ENCODE results near the gene SNX25. TPM values are rescaled to one million over a fixed set of nuclear protein-coding genes. Genes with fewer than 3 reads are reported as not detected.

Gene SNX25
- total and polyA plus RNA-seq, 10 of the 15 experiments (the other 5 are each of a cell fraction or from before 2014, with no cell fraction given) = 11.2 to 117 (median 62.8) TPM

DNA sequence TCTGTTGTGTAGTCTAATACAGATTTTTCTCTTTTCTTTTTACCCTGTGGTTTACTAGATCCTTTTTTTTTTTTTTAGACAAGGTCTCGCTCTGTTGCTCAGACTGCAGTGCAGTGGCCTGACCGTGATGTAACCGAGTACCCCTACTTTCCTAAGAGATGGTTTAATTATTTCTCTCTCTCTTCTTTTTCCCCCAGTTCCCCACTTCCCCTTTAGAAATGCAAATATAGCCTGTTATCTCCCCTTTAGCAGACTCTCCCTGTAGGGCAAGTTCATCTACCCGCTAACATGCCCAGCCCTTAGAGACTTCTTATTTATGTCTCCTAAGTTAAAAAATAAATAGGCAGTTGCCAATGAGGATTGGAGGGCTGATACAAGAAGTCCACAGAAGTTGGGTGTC is 4.5 kb downstream of the SNX25 start (continued):
- TF ChIP-seq, protein P1, sequence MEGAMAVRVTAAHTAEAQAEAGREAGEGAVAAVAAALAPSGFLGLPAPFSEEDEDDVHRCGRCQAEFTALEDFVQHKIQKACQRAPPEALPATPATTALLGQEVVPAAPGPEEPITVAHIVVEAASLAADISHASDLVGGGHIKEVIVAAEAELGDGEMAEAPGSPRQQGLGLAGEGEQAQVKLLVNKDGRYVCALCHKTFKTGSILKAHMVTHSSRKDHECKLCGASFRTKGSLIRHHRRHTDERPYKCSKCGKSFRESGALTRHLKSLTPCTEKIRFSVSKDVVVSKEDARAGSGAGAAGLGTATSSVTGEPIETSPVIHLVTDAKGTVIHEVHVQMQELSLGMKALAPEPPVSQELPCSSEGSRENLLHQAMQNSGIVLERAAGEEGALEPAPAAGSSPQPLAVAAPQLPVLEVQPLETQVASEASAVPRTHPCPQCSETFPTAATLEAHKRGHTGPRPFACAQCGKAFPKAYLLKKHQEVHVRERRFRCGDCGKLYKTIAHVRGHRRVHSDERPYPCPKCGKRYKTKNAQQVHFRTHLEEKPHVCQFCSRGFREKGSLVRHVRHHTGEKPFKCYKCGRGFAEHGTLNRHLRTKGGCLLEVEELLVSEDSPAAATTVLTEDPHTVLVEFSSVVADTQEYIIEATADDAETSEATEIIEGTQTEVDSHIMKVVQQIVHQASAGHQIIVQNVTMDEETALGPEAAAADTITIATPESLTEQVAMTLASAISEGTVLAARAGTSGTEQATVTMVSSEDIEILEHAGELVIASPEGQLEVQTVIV (IDR thresholded peaks at IDR 0.05; ENCODE audit: borderline replicate concordance, partially characterized antibody) = no peak
- TF ChIP-seq ZNF207 (IDR thresholded peaks at IDR 0.05; ENCODE audit: borderline replicate concordance) = no peak
- TF ChIP-seq KLF5 (IDR thresholded peaks at IDR 0.05; ENCODE audit: partially characterized antibody) = no peak
- TF ChIP-seq, protein P2, sequence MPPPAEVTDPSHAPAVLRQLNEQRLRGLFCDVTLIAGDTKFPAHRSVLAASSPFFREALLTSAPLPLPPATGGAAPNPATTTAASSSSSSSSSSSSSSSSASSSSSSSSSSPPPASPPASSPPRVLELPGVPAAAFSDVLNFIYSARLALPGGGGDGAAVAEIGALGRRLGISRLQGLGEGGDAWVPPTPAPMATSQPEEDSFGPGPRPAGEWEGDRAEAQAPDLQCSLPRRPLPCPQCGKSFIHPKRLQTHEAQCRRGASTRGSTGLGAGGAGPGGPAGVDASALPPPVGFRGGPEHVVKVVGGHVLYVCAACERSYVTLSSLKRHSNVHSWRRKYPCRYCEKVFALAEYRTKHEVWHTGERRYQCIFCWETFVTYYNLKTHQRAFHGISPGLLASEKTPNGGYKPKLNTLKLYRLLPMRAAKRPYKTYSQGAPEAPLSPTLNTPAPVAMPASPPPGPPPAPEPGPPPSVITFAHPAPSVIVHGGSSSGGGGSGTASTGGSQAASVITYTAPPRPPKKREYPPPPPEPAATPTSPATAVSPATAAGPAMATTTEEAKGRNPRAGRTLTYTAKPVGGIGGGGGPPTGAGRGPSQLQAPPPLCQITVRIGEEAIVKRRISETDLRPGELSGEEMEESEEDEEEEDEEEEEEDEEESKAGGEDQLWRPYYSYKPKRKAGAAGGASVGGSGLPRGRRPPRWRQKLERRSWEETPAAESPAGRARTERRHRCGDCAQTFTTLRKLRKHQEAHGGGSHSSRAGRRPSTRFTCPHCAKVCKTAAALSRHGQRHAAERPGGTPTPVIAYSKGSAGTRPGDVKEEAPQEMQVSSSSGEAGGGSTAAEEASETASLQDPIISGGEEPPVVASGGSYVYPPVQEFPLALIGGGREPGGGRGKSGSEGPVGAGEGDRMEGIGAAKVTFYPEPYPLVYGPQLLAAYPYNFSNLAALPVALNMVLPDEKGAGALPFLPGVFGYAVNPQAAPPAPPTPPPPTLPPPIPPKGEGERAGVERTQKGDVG (CRISPR knock-in tag; IDR thresholded peaks at IDR 0.05) = no peak
- no peak for TF ChIP-seq CBX5 (IDR thresholded peaks at IDR 0.05; ENCODE audit: low read depth)
- TF ChIP-seq, protein P3, sequence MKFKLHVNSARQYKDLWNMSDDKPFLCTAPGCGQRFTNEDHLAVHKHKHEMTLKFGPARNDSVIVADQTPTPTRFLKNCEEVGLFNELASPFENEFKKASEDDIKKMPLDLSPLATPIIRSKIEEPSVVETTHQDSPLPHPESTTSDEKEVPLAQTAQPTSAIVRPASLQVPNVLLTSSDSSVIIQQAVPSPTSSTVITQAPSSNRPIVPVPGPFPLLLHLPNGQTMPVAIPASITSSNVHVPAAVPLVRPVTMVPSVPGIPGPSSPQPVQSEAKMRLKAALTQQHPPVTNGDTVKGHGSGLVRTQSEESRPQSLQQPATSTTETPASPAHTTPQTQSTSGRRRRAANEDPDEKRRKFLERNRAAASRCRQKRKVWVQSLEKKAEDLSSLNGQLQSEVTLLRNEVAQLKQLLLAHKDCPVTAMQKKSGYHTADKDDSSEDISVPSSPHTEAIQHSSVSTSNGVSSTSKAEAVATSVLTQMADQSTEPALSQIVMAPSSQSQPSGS (IDR thresholded peaks at IDR 0.05; ENCODE audit: low read length) = peak; percentile 64; the same call in 1 of the 2 replicates
- no peak for TF ChIP-seq ZNF274 (IDR thresholded peaks at IDR 0.05; ENCODE audit: insufficient read depth, insufficient read length)
- TF ChIP-seq TCF12 (IDR thresholded peaks at IDR 0.05; ENCODE audit: low read depth, low read length) = no peak
- no peak for TF ChIP-seq MYC (IDR thresholded peaks at IDR 0.05; ENCODE audit: insufficient read depth, insufficient read length, insufficient replicate concordance, low read length, severe bottlenecking)
- no peak for TF ChIP-seq SMC3 (IDR thresholded peaks at IDR 0.05; ENCODE audit: borderline replicate concordance, low read length)
- TF ChIP-seq TCF3 (IDR thresholded peaks at IDR 0.05; ENCODE audit: borderline replicate concordance, insufficient read depth, low read depth, low read length) = no peak
- TF ChIP-seq EZH2 (IDR thresholded peaks at IDR 0.05; ENCODE audit: borderline replicate concordance, control insufficient read depth, low read depth, low read length) = no peak
- TF ChIP-seq LARP7 (IDR thresholded peaks at IDR 0.05) = no peak
- TF ChIP-seq RAD51 (IDR thresholded peaks at IDR 0.05) = no peak
- no peak for TF ChIP-seq NR2C1 (IDR thresholded peaks at IDR 0.05)
- TF ChIP-seq, protein P4, sequence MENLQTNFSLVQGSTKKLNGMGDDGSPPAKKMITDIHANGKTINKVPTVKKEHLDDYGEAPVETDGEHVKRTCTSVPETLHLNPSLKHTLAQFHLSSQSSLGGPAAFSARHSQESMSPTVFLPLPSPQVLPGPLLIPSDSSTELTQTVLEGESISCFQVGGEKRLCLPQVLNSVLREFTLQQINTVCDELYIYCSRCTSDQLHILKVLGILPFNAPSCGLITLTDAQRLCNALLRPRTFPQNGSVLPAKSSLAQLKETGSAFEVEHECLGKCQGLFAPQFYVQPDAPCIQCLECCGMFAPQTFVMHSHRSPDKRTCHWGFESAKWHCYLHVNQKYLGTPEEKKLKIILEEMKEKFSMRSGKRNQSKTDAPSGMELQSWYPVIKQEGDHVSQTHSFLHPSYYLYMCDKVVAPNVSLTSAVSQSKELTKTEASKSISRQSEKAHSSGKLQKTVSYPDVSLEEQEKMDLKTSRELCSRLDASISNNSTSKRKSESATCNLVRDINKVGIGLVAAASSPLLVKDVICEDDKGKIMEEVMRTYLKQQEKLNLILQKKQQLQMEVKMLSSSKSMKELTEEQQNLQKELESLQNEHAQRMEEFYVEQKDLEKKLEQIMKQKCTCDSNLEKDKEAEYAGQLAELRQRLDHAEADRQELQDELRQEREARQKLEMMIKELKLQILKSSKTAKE (IDR thresholded peaks at IDR 0.05; ENCODE audit: low read depth, poor library complexity, severe bottlenecking) = no peak
- TF ChIP-seq IKZF1 (conservative IDR thresholded peaks at IDR 0.05) = peak; percentile 83
- TF ChIP-seq, protein P5, sequence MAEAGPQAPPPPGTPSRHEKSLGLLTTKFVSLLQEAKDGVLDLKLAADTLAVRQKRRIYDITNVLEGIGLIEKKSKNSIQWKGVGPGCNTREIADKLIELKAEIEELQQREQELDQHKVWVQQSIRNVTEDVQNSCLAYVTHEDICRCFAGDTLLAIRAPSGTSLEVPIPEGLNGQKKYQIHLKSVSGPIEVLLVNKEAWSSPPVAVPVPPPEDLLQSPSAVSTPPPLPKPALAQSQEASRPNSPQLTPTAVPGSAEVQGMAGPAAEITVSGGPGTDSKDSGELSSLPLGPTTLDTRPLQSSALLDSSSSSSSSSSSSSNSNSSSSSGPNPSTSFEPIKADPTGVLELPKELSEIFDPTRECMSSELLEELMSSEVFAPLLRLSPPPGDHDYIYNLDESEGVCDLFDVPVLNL (IDR thresholded peaks at IDR 0.05; ENCODE audit: low read depth, low read length) = no peak
- TF ChIP-seq CBFB (IDR thresholded peaks at IDR 0.05; ENCODE audit: low read depth) = 0 out of 2 replicates have a peak, but pooled peaks have one; percentile 15
- no peak for TF ChIP-seq SREBF1 (IDR thresholded peaks at IDR 0.05; ENCODE audit: low read length)
